Psoas muscle (tissue), 8 donors: ENCODE data around the gene BRF1. TPM values are rescaled to one million over a fixed set of nuclear protein-coding genes. Genes with fewer than 3 reads are reported as not detected.

Experiments used
- ATAC-seq, 4 donors: fragments of 200-7000 bp; cut with Tn5 transposase; one replicate each; pipeline ENCODE4 v1.9.1; 2020; ENCODE audit warnings: moderate library complexity in 3 of 4, mild to moderate bottlenecking in 2 of 4
- DNase-seq, 2 donors: peaks; one replicate each; pipeline ENCODE4 v3.0.0-alpha.2; 2020
- H3K27ac ChIP-seq: fragments of 200-600 bp; one replicate; pipeline ENCODE4 v1.8.0; 2022
- H3K27me3 ChIP-seq, 3 donors: fragments of 200-600 bp in 1 of 3; one replicate each; pipeline versions ENCODE4 v1.6.1 to v1.8.0; 2013 to 2022; ENCODE audit warnings: low read length in 2 of 3, mild to moderate bottlenecking in 2 of 3, moderate library complexity in 1 of 3; ENCODE audit not compliant: insufficient read depth in 3 of 3
- H3K36me3 ChIP-seq, 2 donors: fragments of 200-600 bp in 1 of 2; one replicate each; pipeline versions ENCODE4 v1.6.1 to v1.8.0; 2013 to 2022; ENCODE audit warnings: low read depth in 1 of 2, mild to moderate bottlenecking in 1 of 2, moderate library complexity in 1 of 2; ENCODE audit not compliant: insufficient read depth in 1 of 2
- H3K4me1 ChIP-seq: fragments of 200-600 bp; one replicate; pipeline ENCODE4 v1.8.0; 2022
- H3K4me3 ChIP-seq: fragments of 200-600 bp; one replicate; pipeline ENCODE4 v1.8.0; 2022; ENCODE audit warnings: mild to moderate bottlenecking
- H3K9me3 ChIP-seq: fragments of 200-600 bp; one replicate; pipeline ENCODE4 v1.8.0; 2022
- CTCF ChIP-seq: fragments of 200-600 bp; IDR thresholded peaks from one replicate; pipeline ENCODE4 v1.8.0; 2022; ENCODE audit warnings: antibody characterized with exemption
- WGBS, 3 donors: extraction: QIAGEN DNeasy Blood & Tissue Kit; methylation state at CpG; one replicate each; pipeline versions ENCODE4 v1.1.6 to v1.1.7; 2013; 5-methylcytosine and 5-hydroxymethylcytosine counted together
- intact Hi-C, 2 donors: fragments of 100-400 bp; cut with DNase I; formaldehyde crosslinking; loops; one replicate each; pipeline versions ENCODE4 v1.11.0 to v1.14.2; 2022
- polyA plus RNA-seq, 3 donors: library from polyadenylated mRNA; stranded (reverse); fragments of 200-250 nt; gene quantifications; one replicate each; pipeline ENCODE4 v1.2.3, GENCODE V29; 2013
- total RNA-seq, 4 donors: library from RNA; stranded (reverse); fragmentation: NEBNext Ultra II Directional in 2 of 4; extraction: Animal tissue kit (Norgen Biotek cat#: 25700) in 2 of 4; gene quantifications; one replicate each; pipeline versions ENCODE4 v1.2.1 to v1.2.4, GENCODE V29; 2021 to 2023
- donor health status: healthy with polysubstance abuse.
- donor health status: DM: no; HTN: no; CAD: no; lungs with moderate emphysema.
- donor health status: Bipolar disorder and iron deficiency.
- donor health status: healthy.
- donor health status: DM: yes; HTN: yes; CAD: no.
- donor health status: DM: no; HTN: no; CAD: no.
- donor health status: DM: no; HTN: no; CAD: no.
- donor health status: DM: yes; HTN: yes; CAD: no.

Gene BRF1
- total and polyA plus RNA-seq, 7 donors, result 12.9 to 26.2 (median 17.1) TPM

DNA sequence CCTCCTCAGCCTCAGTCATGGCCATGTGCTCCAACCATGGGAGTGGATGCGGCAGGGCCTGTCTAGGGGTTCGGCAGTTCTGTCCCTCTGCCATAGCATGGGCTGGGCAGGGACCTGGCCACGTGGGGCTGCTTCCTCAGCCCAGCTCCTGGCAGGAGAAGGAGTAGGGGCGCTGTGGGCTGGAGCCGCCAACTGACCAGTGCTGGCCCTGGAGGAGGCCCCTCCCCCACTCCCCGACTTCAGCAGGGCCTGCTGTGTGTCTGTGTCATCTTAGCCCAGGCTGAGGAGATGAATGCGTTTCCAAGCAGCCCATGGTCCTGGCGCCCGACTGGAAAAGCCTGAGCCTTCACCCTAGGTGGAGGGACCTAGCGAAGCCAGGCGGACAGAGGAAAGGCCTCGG lies 11.0 kb upstream of the BRF1 start:
- WGBS, 3 donors, result 79 to 83% (median 80%) methylated on average over 12 of the region's 12 CpGs
- H3K36me3 ChIP-seq, result no peaks in the 10 kb centered on the region
- no peaks in the 10 kb centered on the region for H3K9me3 ChIP-seq
- DNase-seq, result no peak
- no peak for TF ChIP-seq CTCF
- intact Hi-C loops, result no loop called here
- peaks cover 11% of the 10 kb centered on the region for H3K4me1 ChIP-seq
- H3K4me3 ChIP-seq, result no peak overlapping the region
- ATAC-seq, result no peak
- H3K27me3 ChIP-seq, result no peaks in the 10 kb centered on the region
- H3K27ac ChIP-seq, result no peak overlapping the region

- intact Hi-C loops, result no loop called here
- H3K4me1 ChIP-seq, result no peaks in the 10 kb centered on the region
- H3K4me3 ChIP-seq, result no peak overlapping the region
- no peaks in the 10 kb centered on the region for H3K27me3 ChIP-seq
- no peaks in the 10 kb centered on the region for H3K9me3 ChIP-seq
- no peak for TF ChIP-seq CTCF
- ATAC-seq, result no peak
- whole genome bisulfite sequencing, 3 donors, result 93 to 94% (median 93%) methylated on average over 8 of the region's 8 CpGs
- no peak for DNase-seq
- H3K27ac ChIP-seq, result no peak overlapping the region
- no peaks in the 10 kb centered on the region for H3K36me3 ChIP-seq
These were observed 8.6 kb upstream of the BRF1 start for GRCh38 chr14:105309371-105309770.

DNA sequence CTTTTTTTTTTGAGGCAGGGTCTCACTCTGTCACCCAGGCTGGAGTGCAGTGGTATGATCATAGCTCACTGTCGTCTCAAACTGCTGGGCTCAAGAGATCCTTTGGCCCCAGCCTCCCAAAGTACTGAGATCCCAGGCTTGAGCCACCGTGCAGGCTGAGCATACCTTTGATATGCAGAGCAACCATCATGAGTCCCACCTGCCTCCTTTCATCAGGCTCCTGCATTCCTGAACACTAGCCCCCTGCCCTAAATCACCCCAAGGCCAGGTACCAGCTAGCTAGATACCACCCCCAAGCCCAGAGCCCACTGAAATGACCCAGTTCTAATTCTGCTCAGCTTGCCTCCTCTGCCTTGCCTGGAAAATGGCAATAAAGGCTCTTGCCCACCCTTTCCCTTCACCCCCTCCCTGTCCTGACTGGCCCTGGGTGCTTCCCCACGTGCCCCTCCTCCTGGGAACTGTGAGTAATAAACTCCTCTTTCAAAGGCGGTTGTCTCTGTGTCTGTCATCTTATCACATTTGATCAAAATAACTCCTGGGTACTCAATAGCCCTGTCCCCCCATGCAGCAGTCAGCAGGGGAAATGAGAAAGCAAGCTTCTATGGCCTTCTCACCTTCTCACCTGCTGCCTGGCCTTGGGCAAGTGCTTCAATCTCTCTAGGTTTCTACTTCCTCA lies 6.4 kb upstream of the BRF1 start:
- H3K27ac ChIP-seq, result no peak overlapping the region
- no peak overlapping the region for H3K4me3 ChIP-seq
- H3K4me1 ChIP-seq, result no peaks in the 10 kb centered on the region
- no peaks in the 10 kb centered on the region for H3K9me3 ChIP-seq
- intact Hi-C loops, result no loop called here
- TF ChIP-seq CTCF, result no peak
- no peaks in the 10 kb centered on the region for H3K36me3 ChIP-seq
- H3K27me3 ChIP-seq, result no peaks in the 10 kb centered on the region
- 73 to 85% (median 75%) methylated on average over 4 of the region's 4 CpGs for WGBS, 3 donors
- ATAC-seq (no peak), DNase-seq (no peak)

GRCh38 chr14:105305791-105306190 lies 5.0 kb upstream of the BRF1 start:
- Histone ChIP-seq H3K9me3 (no peaks in the 10 kb centered on the region), H3K36me3 (no peaks in the 10 kb centered on the region), H3K27ac (no peak overlapping the region), H3K4me1 (peaks cover 4% of the 10 kb centered on the region), H3K27me3 (no peaks in the 10 kb centered on the region), H3K4me3 (no peak overlapping the region)
- ATAC-seq, result no peak
- WGBS, 3 donors, result 76 to 80% (median 76%) methylated on average over 9 of the region's 9 CpGs
- intact Hi-C loops, result no loop called here
- TF ChIP-seq CTCF, result no peak
- no peak for DNase-seq

DNA sequence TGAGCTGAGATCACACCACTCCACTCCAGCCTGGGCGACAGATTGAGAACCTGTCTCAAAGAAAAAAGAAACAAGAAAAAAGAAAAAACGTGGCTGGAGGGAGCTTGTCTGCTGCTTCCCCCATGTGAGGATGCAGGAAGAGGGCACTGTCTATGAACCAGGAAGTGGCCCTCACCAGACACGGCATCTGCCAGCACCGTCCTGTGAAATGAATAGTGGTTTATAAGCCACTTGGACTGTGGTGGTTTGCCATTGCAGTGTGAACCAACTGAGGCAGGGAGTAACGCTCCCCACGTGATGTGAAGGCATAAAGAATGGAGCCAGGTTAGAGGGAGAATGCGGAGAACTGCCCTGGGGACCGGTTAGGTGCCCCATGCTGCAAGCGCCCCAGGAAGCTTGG lies 4.5 kb upstream of the BRF1 start:
- no peak overlapping the region for H3K27ac ChIP-seq
- WGBS, 3 donors, result 82 to 84% (median 83%) methylated on average over 9 of the region's 9 CpGs
- ATAC-seq, result no peak

More for the DNA sequence above, 4.5 kb upstream of the BRF1 start:
- no peak for DNase-seq
- H3K4me1 ChIP-seq, result peaks cover 4% of the 10 kb centered on the region
- H3K4me3 ChIP-seq, result no peak overlapping the region
- intact Hi-C loops, result no loop called here
- no peak for TF ChIP-seq CTCF
- no peaks in the 10 kb centered on the region for H3K36me3 ChIP-seq
- no peaks in the 10 kb centered on the region for H3K27me3 ChIP-seq
- no peaks in the 10 kb centered on the region for H3K9me3 ChIP-seq
